K562 (cell line): ENCODE measurements around the gene METTL3. TPM values are rescaled to one million over a fixed set of nuclear protein-coding genes. Genes with fewer than 3 reads are reported as not detected.

Source experiments
- BRCA1 ChIP-seq, 2 experiments: fragments of 450-650 bp in 1 of 2; sonication (generic) in 1 of 2; formaldehyde crosslinking in 1 of 2; IDR thresholded peaks; 2 replicates each; pipeline versions ENCODE4 v1.5.0 to v1.6.1; 2017 to 2020; ENCODE audit warnings: mild to moderate bottlenecking in 1 of 2, missing genetic modification reagents in 1 of 2
- FOXJ3 ChIP-seq: sonication (generic); formaldehyde crosslinking; IDR thresholded peaks from 2 replicates; pipeline ENCODE4 v1.4.0; 2020; ENCODE audit warnings: mild to moderate bottlenecking, missing genetic modification reagents
- GATAD2B ChIP-seq: fragments of 450-650 bp; IDR thresholded peaks from 2 replicates; pipeline ENCODE4 v1.6.1; 2017; ENCODE audit warnings: mild to moderate bottlenecking, borderline replicate concordance
- MBD1 ChIP-seq: fragments of 250-450 bp; sonication (Bioruptor Pico); IDR thresholded peaks from 2 replicates; pipeline ENCODE4 v1.8.0; 2022; ENCODE audit warnings: inconsistent platforms
- NELFE ChIP-seq: IDR thresholded peaks from 2 replicates; pipeline ENCODE4 v1.6.1; 2011; ENCODE audit warnings: mild to moderate bottlenecking; ENCODE audit not compliant: insufficient read depth, insufficient read length
- NFRKB ChIP-seq: fragments of 450-650 bp; IDR thresholded peaks from 2 replicates; pipeline ENCODE4 v1.6.1; 2016; ENCODE audit warnings: low read depth
- PTRF ChIP-seq: fragments of 450-650 bp; IDR thresholded peaks from 2 replicates; pipeline ENCODE4 v1.6.1; 2016; ENCODE audit warnings: mild to moderate bottlenecking, missing genetic modification characterization, missing compliant biosample characterization
- SFPQ ChIP-seq: fragments of 200-400 bp; formaldehyde crosslinking; IDR thresholded peaks from 2 replicates; pipeline ENCODE4 v1.6.1; 2017; ENCODE audit warnings: mild to moderate bottlenecking, low read depth, low read length, moderate library complexity
- SMAD1 ChIP-seq: fragments of 150-350 bp; IDR thresholded peaks from 2 replicates; pipeline ENCODE4 v1.6.1; 2014; ENCODE audit warnings: low read length, low read depth; ENCODE audit not compliant: partially characterized antibody
- SREBF1 ChIP-seq: fragments of 150-350 bp; IDR thresholded peaks from 2 replicates; pipeline ENCODE4 v1.6.1; 2014; ENCODE audit warnings: antibody characterized with exemption, low read depth, low read length, borderline replicate concordance
- TCF7 ChIP-seq: sonication (generic); IDR thresholded peaks from 2 replicates; pipeline ENCODE4 v1.6.1; 2016; ENCODE audit warnings: antibody characterized with exemption, borderline replicate concordance
- ZMIZ1 ChIP-seq, 2 experiments: fragments of 150-350 bp in 1 of 2; IDR thresholded peaks; 2 replicates each; pipeline ENCODE4 v1.6.1; 2012 to 2016; ENCODE audit warnings: low read depth in 2 of 2, low read length in 2 of 2, mild to moderate bottlenecking in 1 of 2, moderate library complexity in 1 of 2
- ZNF639 ChIP-seq, 2 experiments: fragments of 200-800 bp in 1 of 2; sonication (Bioruptor generic) in 1 of 2; sonication (generic) in 1 of 2; formaldehyde crosslinking in 1 of 2; IDR thresholded peaks in 1 of 2; conservative IDR thresholded peaks in 1 of 2; 2 replicates each; pipeline versions ENCODE4 v1.5.0 to v1.6.1; 2016 to 2020; ENCODE audit warnings: missing compliant biosample characterization in 1 of 2, missing genetic modification characterization in 1 of 2, missing genetic modification reagents in 1 of 2
- polyA plus RNA-seq, 8 experiments: library from polyadenylated mRNA; depleted of rRNA in 4 of 8; stranded (reverse) in 5 of 8; unstranded in 3 of 8; fragments of >200 nt; fragmentation: Nextera tagmentation in 2 of 8; fragmentation: Illumina TruSeq in 1 of 8; extraction: Ambion mirVana in 2 of 8; extraction: Trizol in 1 of 8; gene quantifications; 2 replicates each; pipeline versions ENCODE4 v1.2.1 to v1.2.3, GENCODE V29; 2011 to 2014; ENCODE audit warnings: inconsistent platforms in 1 of 8, missing spikeins in 1 of 8
- total RNA-seq, 7 experiments: library from RNA; depleted of rRNA in 6 of 7; stranded (reverse); fragments of >200 nt in 6 of 7; fragmentation: Illumina TruSeq in 2 of 7; extraction: Trizol in 2 of 7; gene quantifications; 2 replicates each; pipeline versions ENCODE4 v1.2.1 to v1.2.3, GENCODE V29; 2011 to 2021; ENCODE audit warnings: low replicate concordance in 1 of 7

METTL3 gene
- total and polyA plus RNA-seq, 9 of the 15 experiments (the other 6 are each of a cell fraction or from before 2014, with no cell fraction given): 42.1 to 151 (median 65.7) TPM

- TF ChIP-seq ZMIZ1 (IDR thresholded peaks at IDR 0.05; ENCODE audit: low read depth in 2 of 2, low read length in 2 of 2) (peak in 1 of 2 experiments; percentile 62; a peak in 1 of 4 replicates), SFPQ (no peak), SMAD1 (no peak), NELFE (no peak), SREBF1 (no peak), FOXJ3 (CRISPR knock-in tag) (peak; percentile 78), NFRKB (no peak), MBD1 (CRISPR knock-in tag) (no peak), GATAD2B (no peak), PTRF (tag) (no peak), ZNF639 (CRISPR knock-in tag; conservative IDR thresholded peaks at IDR 0.05 in 1 of 2, IDR thresholded peaks at IDR 0.05 in 1 of 2) (no peak), TCF7 (no peak), BRCA1 (IDR thresholded peaks at IDR 0.05) (no peak), BRCA1 (CRISPR knock-in tag; IDR thresholded peaks at IDR 0.05) (no peak)
These were observed 46.2 kb upstream of the METTL3 start (continued) for GRCh38 chr14:21557084-21557901.
